Measurements from ENCODE around the gene CIB2.
"Not testable (repeated sequence)": the region's sequence is repeated elsewhere in the genome, so short reads cannot be mapped to it uniquely, and the experiment has no call there.

Gene CIB2

DNA sequence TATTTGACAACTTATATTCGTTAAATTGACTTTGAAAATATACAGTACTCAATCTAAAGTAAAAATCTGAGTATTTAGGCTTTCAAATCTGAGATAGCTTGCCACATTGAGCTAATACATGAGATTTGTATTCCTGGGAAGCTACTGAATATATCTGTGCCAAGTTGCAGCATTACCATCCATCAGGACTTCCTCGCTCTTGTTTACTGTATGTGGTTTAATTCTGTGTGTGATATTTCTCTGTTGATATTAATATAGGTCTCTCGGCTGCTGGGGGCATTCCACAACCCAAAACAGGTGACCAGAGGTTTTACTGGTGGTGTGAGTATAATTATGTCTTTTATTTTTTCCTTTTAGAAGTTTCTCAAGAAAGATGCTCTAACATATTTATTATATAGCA is 23.7 kb upstream of the CIB2 start:
- no peak for TF ChIP-seq ZFP30 (CRISPR knock-in tag; IDR thresholded peaks at IDR 0.05)
- TF ChIP-seq BACH2 (CRISPR knock-in tag; IDR thresholded peaks at IDR 0.05; ENCODE audit: borderline replicate concordance), result no peak
- TF ChIP-seq ZNF565 (CRISPR knock-in tag; conservative IDR thresholded peaks at IDR 0.05; ENCODE audit: low read depth), result no peak
- TF ChIP-seq SNAI2 (CRISPR knock-in tag; IDR thresholded peaks at IDR 0.05), result no peak
- TF ChIP-seq ZNF70 (CRISPR knock-in tag; IDR thresholded peaks at IDR 0.05), result no peak
- no peak for TF ChIP-seq TCF4 (CRISPR knock-in tag; IDR thresholded peaks at IDR 0.05; ENCODE audit: borderline replicate concordance)
- no peak for TF ChIP-seq TSHZ2 (CRISPR knock-in tag; IDR thresholded peaks at IDR 0.05)
- TF ChIP-seq CSRNP3 (CRISPR knock-in tag; IDR thresholded peaks at IDR 0.05), result no peak
- TF ChIP-seq RARB (CRISPR knock-in tag; IDR thresholded peaks at IDR 0.05), result no peak
- TF ChIP-seq ISL1 (CRISPR knock-in tag; IDR thresholded peaks at IDR 0.05), result no peak
- no peak for TF ChIP-seq GLIS3 (CRISPR knock-in tag; IDR thresholded peaks at IDR 0.05)
- TF ChIP-seq, protein P1, sequence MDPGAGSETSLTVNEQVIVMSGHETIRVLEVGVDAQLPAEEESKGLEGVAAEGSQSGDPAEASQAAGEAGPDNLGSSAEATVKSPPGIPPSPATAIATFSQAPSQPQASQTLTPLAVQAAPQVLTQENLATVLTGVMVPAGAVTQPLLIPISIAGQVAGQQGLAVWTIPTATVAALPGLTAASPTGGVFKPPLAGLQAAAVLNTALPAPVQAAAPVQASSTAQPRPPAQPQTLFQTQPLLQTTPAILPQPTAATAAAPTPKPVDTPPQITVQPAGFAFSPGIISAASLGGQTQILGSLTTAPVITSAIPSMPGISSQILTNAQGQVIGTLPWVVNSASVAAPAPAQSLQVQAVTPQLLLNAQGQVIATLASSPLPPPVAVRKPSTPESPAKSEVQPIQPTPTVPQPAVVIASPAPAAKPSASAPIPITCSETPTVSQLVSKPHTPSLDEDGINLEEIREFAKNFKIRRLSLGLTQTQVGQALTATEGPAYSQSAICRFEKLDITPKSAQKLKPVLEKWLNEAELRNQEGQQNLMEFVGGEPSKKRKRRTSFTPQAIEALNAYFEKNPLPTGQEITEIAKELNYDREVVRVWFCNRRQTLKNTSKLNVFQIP (CRISPR knock-in tag; IDR thresholded peaks at IDR 0.05; ENCODE audit: borderline replicate concordance, low read depth), result no peak
- TF ChIP-seq PPARA (CRISPR knock-in tag; IDR thresholded peaks at IDR 0.05; ENCODE audit: borderline replicate concordance), result no peak
- no peak for TF ChIP-seq ZNF8 (CRISPR knock-in tag; IDR thresholded peaks at IDR 0.05)
- TF ChIP-seq OSR1 (CRISPR knock-in tag; IDR thresholded peaks at IDR 0.05), result no peak
- TF ChIP-seq ZC3H10 (CRISPR knock-in tag; IDR thresholded peaks at IDR 0.05), result no peak
- TF ChIP-seq ZFP3 (CRISPR knock-in tag; IDR thresholded peaks at IDR 0.05), result no peak
- TF ChIP-seq ESRRG (CRISPR knock-in tag; IDR thresholded peaks at IDR 0.05), result no peak
- no peak for TF ChIP-seq CSDC2 (CRISPR knock-in tag; IDR thresholded peaks at IDR 0.05)
- no peak for ATAC-seq

GRCh38 chr15:78151075-78151474 is 19.8 kb upstream of the CIB2 start:
- ATAC-seq, result not testable (repeated sequence)

- ATAC-seq, result peak; percentile 43
- no peak for TF ChIP-seq CSDC2 (CRISPR knock-in tag; IDR thresholded peaks at IDR 0.05)
- no peak for TF ChIP-seq TOX (CRISPR knock-in tag; IDR thresholded peaks at IDR 0.05; ENCODE audit: borderline replicate concordance)
- TF ChIP-seq ESRRG (CRISPR knock-in tag; IDR thresholded peaks at IDR 0.05), result no peak
- TF ChIP-seq RARB (CRISPR knock-in tag; IDR thresholded peaks at IDR 0.05), result no peak
- TF ChIP-seq, protein P1 (CRISPR knock-in tag; IDR thresholded peaks at IDR 0.05; ENCODE audit: borderline replicate concordance, low read depth), result no peak
- no peak for TF ChIP-seq CSRNP3 (CRISPR knock-in tag; IDR thresholded peaks at IDR 0.05)
- TF ChIP-seq GLIS3 (CRISPR knock-in tag; IDR thresholded peaks at IDR 0.05), result no peak
- no peak for TF ChIP-seq BACH2 (CRISPR knock-in tag; IDR thresholded peaks at IDR 0.05; ENCODE audit: borderline replicate concordance)
- no peak for TF ChIP-seq PPARA (CRISPR knock-in tag; IDR thresholded peaks at IDR 0.05; ENCODE audit: borderline replicate concordance)
- TF ChIP-seq ZC3H10 (CRISPR knock-in tag; IDR thresholded peaks at IDR 0.05), result no peak
- TF ChIP-seq, protein P2, sequence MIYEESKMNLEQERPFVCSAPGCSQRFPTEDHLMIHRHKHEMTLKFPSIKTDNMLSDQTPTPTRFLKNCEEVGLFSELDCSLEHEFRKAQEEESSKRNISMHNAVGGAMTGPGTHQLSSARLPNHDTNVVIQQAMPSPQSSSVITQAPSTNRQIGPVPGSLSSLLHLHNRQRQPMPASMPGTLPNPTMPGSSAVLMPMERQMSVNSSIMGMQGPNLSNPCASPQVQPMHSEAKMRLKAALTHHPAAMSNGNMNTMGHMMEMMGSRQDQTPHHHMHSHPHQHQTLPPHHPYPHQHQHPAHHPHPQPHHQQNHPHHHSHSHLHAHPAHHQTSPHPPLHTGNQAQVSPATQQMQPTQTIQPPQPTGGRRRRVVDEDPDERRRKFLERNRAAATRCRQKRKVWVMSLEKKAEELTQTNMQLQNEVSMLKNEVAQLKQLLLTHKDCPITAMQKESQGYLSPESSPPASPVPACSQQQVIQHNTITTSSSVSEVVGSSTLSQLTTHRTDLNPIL (CRISPR knock-in tag; IDR thresholded peaks at IDR 0.05; ENCODE audit: low read depth), result no peak
- no peak for TF ChIP-seq TSHZ2 (CRISPR knock-in tag; IDR thresholded peaks at IDR 0.05)
- TF ChIP-seq ARNTL (CRISPR knock-in tag; IDR thresholded peaks at IDR 0.05; ENCODE audit: borderline replicate concordance, low read depth), result no peak
- TF ChIP-seq ZFP3 (CRISPR knock-in tag; IDR thresholded peaks at IDR 0.05), result no peak
- no peak for TF ChIP-seq ISL1 (CRISPR knock-in tag; IDR thresholded peaks at IDR 0.05)
- no peak for TF ChIP-seq ZNF565 (CRISPR knock-in tag; conservative IDR thresholded peaks at IDR 0.05; ENCODE audit: low read depth)
Measured at GRCh38 chr15:78149805-78150751, 18.8 kb upstream of the CIB2 start.
